Stimulated activated CD4-positive, alpha-beta T cell treated with anti-CD3 and anti-CD28 coated beads, Interleukin-15, amount 100 ng/mL, for 24 hours (primary cell): ENCODE measurements around the gene VCL.
"Not testable (repeated sequence)": the region's sequence is repeated elsewhere in the genome, so short reads cannot be mapped to it uniquely, and the experiment has no call there.

Experiments
- DNase-seq: peaks from one replicate; pipeline ENCODE4 v3.0.0-alpha.2; 2020

VCL gene

DNA sequence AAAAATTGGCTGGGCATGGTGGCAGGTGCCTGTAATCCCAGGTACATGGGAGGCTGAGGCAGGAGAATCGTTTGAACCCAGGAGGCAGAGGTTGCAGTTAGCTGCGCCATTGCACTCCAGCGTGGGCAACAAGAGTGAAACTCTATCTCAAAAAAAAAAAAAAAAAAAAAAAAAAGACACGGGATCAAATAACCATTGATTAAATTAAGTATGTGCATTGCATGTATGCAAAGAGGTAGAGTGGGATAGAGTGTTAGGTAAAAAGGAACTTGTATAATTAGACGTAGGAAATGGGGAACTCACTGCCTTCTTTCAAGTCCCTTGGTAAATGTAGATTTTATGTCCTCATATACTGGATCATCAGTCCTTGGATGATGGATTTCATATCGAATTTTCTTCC is 13.1 kb downstream of the VCL start:
- no peak for DNase-seq

GRCh38 chr10:74011770-74012169 is 13.9 kb downstream of the VCL start:
- DNase-seq, result no peak

- DNase-seq, result no peak
These were observed 14.6 kb downstream of the VCL start for GRCh38 chr10:74012480-74012879.

- no peak for DNase-seq
These were observed 15.1 kb downstream of the VCL start for GRCh38 chr10:74013004-74013403.

GRCh38 chr10:74014574-74014973 is 16.7 kb downstream of the VCL start:
- DNase-seq, result not testable (repeated sequence)

- DNase-seq, result no peak
These were observed 20.3 kb downstream of the VCL start for GRCh38 chr10:74018241-74018640.

GRCh38 chr10:74021248-74022055 is 23.5 kb downstream of the VCL start:
- no peak for DNase-seq

GRCh38 chr10:74022926-74023629 is 25.2 kb downstream of the VCL start:
- DNase-seq, result no peak

DNA sequence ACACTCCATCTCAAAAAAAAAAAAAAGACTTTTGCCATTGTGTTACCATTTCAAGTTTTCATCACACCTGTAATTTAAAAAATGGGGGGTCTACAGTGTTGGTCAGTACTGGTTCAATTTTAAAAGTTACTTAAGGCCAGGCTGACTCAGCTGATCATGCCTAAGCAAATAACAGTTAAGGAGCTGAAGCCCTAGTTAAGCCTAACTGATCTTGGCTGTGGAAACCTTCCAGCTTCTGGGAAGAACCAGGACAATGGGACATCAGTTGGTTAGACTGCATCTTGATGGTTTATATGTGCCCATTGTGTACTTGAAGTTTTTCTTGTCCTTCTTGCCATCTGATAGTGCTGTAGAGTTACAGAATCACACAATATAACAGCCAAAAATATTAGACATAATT is 26.7 kb downstream of the VCL start:
- no peak for DNase-seq

GRCh38 chr10:74025380-74025978 is 27.6 kb downstream of the VCL start:
- no peak for DNase-seq

DNA sequence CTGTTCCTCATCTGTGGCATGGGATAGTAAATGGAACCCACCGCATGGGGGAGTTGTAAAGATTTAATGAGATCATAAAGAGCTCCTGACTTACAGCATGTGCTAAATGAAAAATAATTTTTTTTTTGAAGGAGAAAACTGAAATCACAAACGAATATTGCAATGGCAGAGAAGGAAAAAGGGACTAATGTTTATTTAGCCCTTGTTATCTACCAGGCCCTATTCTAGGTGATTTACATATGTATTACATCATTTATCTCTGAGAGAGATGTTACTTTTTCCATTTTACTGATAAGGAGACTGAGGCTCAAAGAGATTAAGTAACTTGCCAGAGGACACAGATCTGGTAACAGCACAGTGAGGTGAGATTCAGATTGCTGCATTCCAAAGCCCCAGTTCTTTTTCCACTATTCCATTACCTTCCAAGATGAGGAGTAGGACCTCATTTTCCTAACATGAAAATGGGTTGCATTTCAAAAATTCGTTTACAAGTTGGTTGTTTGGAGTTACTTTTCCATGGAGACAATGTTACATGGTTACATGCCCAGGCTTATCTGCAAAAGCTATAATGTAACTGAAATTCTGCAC is 28.6 kb downstream of the VCL start:
- DNase-seq, result no peak

- no peak for DNase-seq
These were observed 29.8 kb downstream of the VCL start for GRCh38 chr10:74027702-74028101.

DNA sequence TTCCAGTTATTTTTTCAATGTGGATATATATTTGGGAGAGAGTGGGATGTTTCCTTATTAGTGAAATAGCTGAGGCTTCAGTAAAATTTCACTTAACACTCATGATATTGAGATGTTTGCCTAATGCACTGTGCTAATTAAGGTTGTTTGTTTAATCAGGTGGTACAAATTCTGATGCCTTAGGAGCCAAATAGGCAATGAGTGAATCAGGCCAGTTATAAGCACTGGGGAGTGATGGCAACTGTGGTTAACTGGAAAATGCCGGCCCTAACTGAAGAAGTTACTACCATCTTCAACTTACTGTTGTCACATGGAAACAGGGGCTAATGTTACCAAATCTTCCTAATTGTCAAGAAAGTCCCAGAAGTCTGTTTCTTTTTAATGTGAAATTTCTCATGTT is 32.0 kb downstream of the VCL start:
- no peak for DNase-seq

DNA sequence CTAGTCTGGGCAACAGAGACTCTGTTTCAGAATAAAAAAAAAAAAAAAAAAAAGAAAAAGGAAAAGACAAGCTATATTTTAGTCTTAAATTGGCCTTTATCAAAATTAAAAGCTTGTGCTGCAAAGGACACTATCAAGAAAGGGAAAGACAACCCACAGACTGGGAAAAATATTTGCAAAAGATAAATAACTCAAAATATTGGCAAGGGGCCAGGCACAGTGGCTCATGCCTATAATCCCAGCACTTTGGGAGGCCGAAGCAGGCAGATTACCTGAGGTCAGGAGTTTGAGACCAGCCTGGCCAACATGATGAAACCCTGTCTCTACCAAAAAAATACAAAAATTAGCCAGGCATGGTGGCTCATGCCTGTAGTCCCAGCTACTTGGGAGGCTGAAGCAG is 34.3 kb downstream of the VCL start:
- not testable (repeated sequence) for DNase-seq

GRCh38 chr10:74032900-74033655 is 35.2 kb downstream of the VCL start:
- no peak for DNase-seq

DNA sequence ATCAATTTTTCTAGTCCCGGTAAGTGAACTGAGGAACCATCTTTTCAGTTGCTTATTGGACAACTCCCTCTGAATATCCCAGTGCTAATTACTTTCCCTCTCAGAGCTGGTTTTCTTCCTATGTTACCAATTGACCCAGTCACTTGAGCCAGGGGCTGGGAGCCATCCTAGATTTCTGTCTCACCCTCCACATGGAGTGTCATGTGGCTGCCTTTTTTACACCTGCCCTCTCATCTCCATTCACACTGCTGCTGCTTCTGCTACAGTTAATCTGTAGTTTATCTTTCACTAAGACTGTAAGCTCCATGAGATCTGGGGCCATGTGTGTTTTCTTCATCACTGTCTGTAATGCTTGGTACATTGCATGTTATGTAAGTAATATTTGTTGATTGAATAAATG is 35.8 kb downstream of the VCL start:
- DNase-seq, result no peak

- no peak for DNase-seq
These were observed 36.4 kb downstream of the VCL start for GRCh38 chr10:74034301-74034700.

GRCh38 chr10:74035303-74035702 is 37.4 kb downstream of the VCL start:
- no peak for DNase-seq

- DNase-seq, result no peak
These were observed 38.6 kb downstream of the VCL start for GRCh38 chr10:74036474-74036873.

DNA sequence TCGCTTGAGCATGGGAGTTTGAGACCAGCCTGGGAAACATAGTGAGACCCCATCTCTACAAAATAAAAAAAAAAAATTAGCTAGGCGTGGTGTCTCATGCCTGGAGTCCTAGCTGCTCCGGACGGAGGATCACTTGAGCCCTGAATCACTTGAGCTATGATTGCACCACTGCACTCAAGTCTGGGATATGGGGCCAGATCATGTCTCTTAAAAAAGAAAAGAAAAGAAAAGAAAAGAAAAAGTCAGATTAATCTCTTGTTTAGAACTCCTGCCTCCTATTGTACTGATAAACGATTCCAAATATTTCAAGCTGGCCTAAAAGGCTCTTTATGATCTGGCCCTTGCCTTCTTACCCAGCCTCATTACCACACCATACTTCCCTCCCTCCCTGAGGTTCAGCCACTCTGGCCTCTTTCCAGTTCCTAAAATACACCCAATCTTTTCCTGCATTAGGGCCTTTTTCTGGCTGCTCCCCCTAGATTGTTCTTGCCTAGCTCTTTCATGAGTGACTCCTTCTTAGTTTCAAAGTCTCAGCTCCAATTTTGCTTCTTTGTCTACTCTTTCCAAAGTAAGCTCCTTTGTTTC is 41.7 kb downstream of the VCL start:
- no peak for DNase-seq

DNA sequence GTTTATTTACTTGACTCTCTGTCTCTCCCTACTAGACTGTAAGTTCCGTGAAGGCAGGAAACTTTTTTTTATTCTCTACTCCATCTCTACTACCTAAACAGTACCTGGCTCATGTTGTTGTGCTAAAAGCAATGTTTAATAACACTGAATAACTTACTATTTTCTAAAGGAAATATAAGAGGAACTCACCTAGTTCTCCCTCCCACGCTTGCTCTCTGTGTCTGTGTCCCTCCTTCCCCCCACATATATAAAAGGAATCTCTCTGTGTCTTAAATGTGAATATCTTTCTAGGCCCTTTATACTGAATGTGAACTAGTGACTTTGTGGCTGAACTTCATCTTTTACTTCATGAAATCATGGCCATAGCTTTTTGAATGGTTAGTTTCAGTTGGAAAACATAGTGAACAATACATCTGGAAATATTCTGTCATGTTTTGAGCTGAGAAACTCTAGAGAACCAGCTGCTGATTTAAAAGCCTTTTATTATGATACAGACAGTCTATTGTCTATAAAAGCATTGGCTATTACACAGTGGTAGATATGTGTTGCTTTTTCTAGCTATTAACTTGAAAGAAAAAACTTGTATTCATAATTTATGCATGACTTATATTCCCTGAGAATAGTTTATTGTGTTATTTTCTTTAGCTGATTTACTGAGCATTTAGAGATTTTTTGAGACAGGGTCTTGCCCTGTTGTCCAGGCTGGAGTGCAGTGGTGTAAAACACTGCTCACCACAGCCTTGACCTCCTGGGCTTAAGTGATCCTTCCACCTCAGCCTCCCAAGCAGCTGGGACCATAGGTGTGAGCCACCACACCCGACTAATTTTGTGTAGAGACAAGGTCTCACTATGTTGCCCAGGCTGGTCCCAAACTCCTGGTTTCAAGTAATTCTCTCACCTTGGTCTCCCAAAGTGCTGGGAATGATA is 42.5 kb downstream of the VCL start:
- DNase-seq, result no peak
